Measurements from ENCODE around the gene RAB22A. TPM values are rescaled to one million over a fixed set of nuclear protein-coding genes. Genes with fewer than 3 reads are reported as not detected.

Gene RAB22A
- total RNA-seq, 1 experiment from 2014 or later, result 9.9 TPM

- TF ChIP-seq CTCF (IDR thresholded peaks at IDR 0.05 in 2 of 3, conservative IDR thresholded peaks at IDR 0.05 in 1 of 3; ENCODE audit: borderline replicate concordance in 1 of 3, insufficient read depth in 1 of 3, low read depth in 2 of 3, low read length in 2 of 3), result no peak
- TF ChIP-seq EZH2phosphoT487 (IDR thresholded peaks at IDR 0.05; ENCODE audit: borderline replicate concordance), result no peak
- no peak for TF ChIP-seq MAX (IDR thresholded peaks at IDR 0.05)
These were observed 72.6 kb downstream of the RAB22A start (continued) for GRCh38 chr20:58382096-58382495.

- BruUV-seq (replicated peaks), result no TSS peak
- no peak for DNase-seq (ENCODE audit: low read depth, low spot score)
- Histone ChIP-seq H3K9me2 (ENCODE audit: insufficient read depth) (no peaks in the 10 kb centered on the region), H2AFZ (ENCODE audit: low read depth, low read length, poor library complexity, severe bottlenecking) (no peak overlapping the region), H3K4me1 (ENCODE audit: control insufficient read depth in 1 of 2, insufficient read depth in 2 of 2, low read length in 2 of 2) (peaks cover 1 to 3% of the 10 kb centered on the region in 2 experiments; a peak in 3 of 4 replicates), H3K9ac (ENCODE audit: low read length) (no peak overlapping the region), H3K27me3 (ENCODE audit: insufficient read depth, low read length) (no peaks in the 10 kb centered on the region), H4K20me1 (ENCODE audit: insufficient read depth) (no peaks in the 10 kb centered on the region), H3K4me3 (replicated peaks in 1 of 2; ENCODE audit: low read depth in 1 of 2, low read length in 2 of 2) (no peak overlapping the region), H3K9me3 (ENCODE audit: control insufficient read depth in 1 of 2, insufficient read depth in 1 of 2, low read depth in 1 of 2, low read length in 2 of 2) (no peaks in the 10 kb centered on the region), H3K27ac (ENCODE audit: low read depth, low read length) (no peak overlapping the region), H3K79me2 (ENCODE audit: insufficient read depth, low read length) (peaks cover 7% of the 10 kb centered on the region), H3K36me3 (ENCODE audit: control insufficient read depth in 1 of 2, insufficient read depth in 2 of 2, low read length in 2 of 2) (0 out of 4 replicates have a peak, but pooled peaks cover 0 to 2% of the 10 kb centered on the region in 2 experiments), H3K4me2 (ENCODE audit: low read length) (no peak overlapping the region)
- RAD21 ChIA-PET (ENCODE audit: low non-redundant PET in 1 of 2, low total read pairs in 2 of 2, uncharacterized antibody in 2 of 2, unreplicated experiment in 2 of 2), result no interaction called here
- TF ChIP-seq CBX3 (IDR thresholded peaks at IDR 0.05; ENCODE audit: low read depth) (no peak), MAX (IDR thresholded peaks at IDR 0.05) (no peak), REST (IDR thresholded peaks at IDR 0.05; ENCODE audit: low read depth) (no peak), ATF3 (IDR thresholded peaks at IDR 0.05) (no peak), YY1 (IDR thresholded peaks at IDR 0.05; ENCODE audit: extremely low read depth, insufficient replicate concordance, low read depth, low read length) (no peak)
- ATAC-seq, result no peak
- CTCF ChIA-PET, result no interaction called here
- POLR2A ChIA-PET, result no interaction called here
- intact Hi-C loops (cut with micrococcal nuclease), result no loop called here
These were observed 75.3 kb downstream of the RAB22A start for GRCh38 chr20:58384821-58385220.

All from HCT116 (cell line).